NT2/D1 (cell line): ENCODE results near the gene POGLUT3.

Source experiments
- SUZ12 ChIP-seq: IDR thresholded peaks from 2 replicates; pipeline ENCODE4 v1.6.1; 2011; ENCODE audit not compliant: insufficient read length, insufficient read depth; ENCODE audit errors: extremely low read depth
- ZNF274 ChIP-seq: IDR thresholded peaks from 2 replicates; pipeline ENCODE4 v1.6.1; 2011; ENCODE audit warnings: mild to moderate bottlenecking, low read depth, low read length

DNA sequence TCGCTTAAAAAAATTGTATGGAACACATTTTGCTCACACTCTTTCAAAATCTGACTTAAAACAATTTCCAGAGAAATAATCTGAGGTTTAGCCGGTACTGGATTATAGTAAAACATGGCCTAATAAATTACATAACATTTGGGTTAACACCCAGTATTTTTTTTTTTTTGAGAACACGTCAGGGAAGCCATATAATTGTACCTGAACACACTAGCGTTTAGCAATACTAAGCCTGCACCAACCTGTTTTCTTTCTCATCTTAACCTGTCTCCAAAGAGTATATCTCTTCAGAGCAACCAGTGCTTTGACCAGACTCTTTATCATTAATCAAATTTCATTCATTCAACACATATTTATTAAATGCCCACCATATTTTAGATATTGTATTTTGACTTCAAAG is 2.0 kb upstream of the POGLUT3 start:
- no peak for TF ChIP-seq SUZ12
- no peak for TF ChIP-seq ZNF274
